Naive thymus-derived CD4-positive, alpha-beta T cell (primary cell): ENCODE results near the gene SMYD3. TPM values are rescaled to one million over a fixed set of nuclear protein-coding genes. Genes with fewer than 3 reads are reported as not detected.
"Not testable (repeated sequence)": the region's sequence is repeated elsewhere in the genome, so short reads cannot be mapped to it uniquely, and the experiment has no call there.

Experiments used
- ATAC-seq: fragments of 150-1000 bp; cut with Tn5 transposase; 2 replicates; pipeline ENCODE4 v1.10.0; 2021; ENCODE audit warnings: mild to moderate bottlenecking, moderate library complexity
- CTCF ChIA-PET: fragments of 350-600 bp; sonication (Branson Sonifier 250); formaldehyde crosslinking; loops from one replicate; lab custom pipeline; 2021; ENCODE audit warnings: antibody characterized with exemption; lab: Charles Lee
- POLR2A ChIA-PET: fragments of 350-600 bp; sonication (Branson Sonifier 250); formaldehyde crosslinking; loops from one replicate; lab custom pipeline; 2021; ENCODE audit warnings: antibody characterized with exemption, inconsistent platforms; lab: Charles Lee
- DNase-seq, 9 donors: peaks; one replicate each; pipeline versions ENCODE4 v3.0.0 to v3.0.0-alpha.2; 2020 to 2022; ENCODE audit warnings: mixed read lengths in 1 of 9
- H3K27ac ChIP-seq: one replicate; pipeline ENCODE4 v1.7.0; 2013; ENCODE audit warnings: mild to moderate bottlenecking, low read depth, low read length, moderate library complexity
- H3K27me3 ChIP-seq, 2 donors: one replicate each; pipeline ENCODE4 v1.7.0; 2013; ENCODE audit warnings: low read length in 2 of 2, mild to moderate bottlenecking in 2 of 2, moderate library complexity in 2 of 2; ENCODE audit not compliant: control insufficient read depth in 2 of 2, insufficient read depth in 2 of 2
- H3K36me3 ChIP-seq, 3 experiments: 1 replicate in 2 of 3; 2 replicates in 1 of 3; pipeline ENCODE4 v1.7.0; 2013; ENCODE audit warnings: low read length in 3 of 3, mild to moderate bottlenecking in 3 of 3, moderate library complexity in 1 of 3; ENCODE audit not compliant: insufficient read depth in 3 of 3, control insufficient read depth in 2 of 3
- H3K4me1 ChIP-seq, 2 donors: one replicate each; pipeline ENCODE4 v1.7.0; 2013; ENCODE audit warnings: low read length in 2 of 2, mild to moderate bottlenecking in 2 of 2, moderate library complexity in 1 of 2; ENCODE audit not compliant: control insufficient read depth in 2 of 2, insufficient read depth in 2 of 2
- H3K4me3 ChIP-seq: 2 replicates; pipeline ENCODE4 v1.7.0; 2013; ENCODE audit warnings: mild to moderate bottlenecking, low read length
- H3K9me3 ChIP-seq, 3 experiments: 1 replicate in 2 of 3; 2 replicates in 1 of 3; pipeline ENCODE4 v1.7.0; 2013; ENCODE audit warnings: low read length in 3 of 3; ENCODE audit not compliant: control insufficient read depth in 2 of 3
- H3K27ac Mint-ChIP-seq, 9 donors: one replicate each; pipeline ENCODE4 v1.8.0; 2020 to 2022; ENCODE audit warnings: mixed read lengths in 9 of 9, mild to moderate bottlenecking in 8 of 9, moderate library complexity in 5 of 9, inconsistent platforms in 2 of 9
- H3K27me3 Mint-ChIP-seq, 5 donors: one replicate each; pipeline ENCODE4 v1.8.0; 2021 to 2022; ENCODE audit warnings: mixed read lengths in 5 of 5, mild to moderate bottlenecking in 1 of 5
- H3K36me3 Mint-ChIP-seq, 5 donors: one replicate each; pipeline ENCODE4 v1.8.0; 2020 to 2022; ENCODE audit warnings: mixed read lengths in 5 of 5, mild to moderate bottlenecking in 3 of 5, inconsistent platforms in 1 of 5
- H3K4me1 Mint-ChIP-seq, 7 donors: one replicate each; pipeline ENCODE4 v1.8.0; 2020 to 2022; ENCODE audit warnings: mixed read lengths in 7 of 7, mild to moderate bottlenecking in 3 of 7, inconsistent platforms in 1 of 7
- H3K4me3 Mint-ChIP-seq, 10 donors: one replicate each; pipeline ENCODE4 v1.8.0; 2020 to 2022; ENCODE audit warnings: mild to moderate bottlenecking in 10 of 10, mixed read lengths in 10 of 10, moderate library complexity in 6 of 10, inconsistent platforms in 2 of 10
- H3K9me3 Mint-ChIP-seq, 11 donors: one replicate each; pipeline ENCODE4 v1.8.0; 2020 to 2022; ENCODE audit warnings: mixed read lengths in 11 of 11, mild to moderate bottlenecking in 4 of 11, inconsistent platforms in 1 of 11, moderate library complexity in 1 of 11
- intact Hi-C, 2 donors: fragments of 100-400 bp; cut with micrococcal nuclease; formaldehyde crosslinking; loops; one replicate each; pipeline ENCODE4 v1.15.1; 2023
- polyA plus RNA-seq, 2 donors: library from polyadenylated mRNA; unstranded; fragments of 300-500 nt; fragmentation: Illumina TruSeq; gene quantifications; one replicate each; pipeline ENCODE4 v1.2.3, GENCODE V29; 2021
- total RNA-seq, 6 experiments: library from RNA in 5 of 6; stranded (reverse) in 5 of 6; gene quantifications; 1 replicate in 5 of 6; 2 replicates in 1 of 6; pipeline ENCODE4 v1.2.3 and lab custom pipeline; 2021 to 2026

SMYD3 gene
- total and polyA plus RNA-seq, 7 experiments from 2014 or later: 19.5 to 28.6 (median 24.4) TPM

DNA sequence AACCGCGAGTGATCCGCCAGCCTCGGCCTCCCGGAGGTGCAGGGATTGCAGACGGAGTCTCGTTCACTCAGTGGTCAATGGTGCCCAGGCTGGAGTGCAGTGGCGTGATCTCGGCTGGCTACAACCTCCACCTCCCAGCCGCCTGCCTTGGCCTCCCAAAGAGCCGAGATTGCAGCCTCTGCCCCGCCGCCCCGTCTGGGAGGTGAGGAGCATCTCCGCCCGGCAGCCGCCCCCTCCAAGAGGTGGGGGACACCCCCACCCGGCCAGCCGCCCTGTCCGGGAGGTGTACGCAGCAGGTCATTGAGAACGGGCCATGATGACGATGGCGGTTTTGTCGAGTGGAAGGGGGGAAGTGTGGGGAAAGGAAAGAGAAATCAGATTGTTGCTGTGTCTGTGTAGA, 732.1 kb downstream of the SMYD3 start:
- DNase-seq, H3K36me3 ChIP-seq, H3K27me3 Mint-ChIP-seq, H3K4me1 ChIP-seq, intact Hi-C loops, H3K4me3 ChIP-seq, H3K27me3 ChIP-seq, H3K27ac Mint-ChIP-seq, POLR2A ChIA-PET, ATAC-seq, H3K4me3 Mint-ChIP-seq, H3K9me3 Mint-ChIP-seq, CTCF ChIA-PET, H3K4me1 Mint-ChIP-seq, H3K9me3 ChIP-seq, H3K27ac ChIP-seq: not testable (repeated sequence)
- peaks cover 0 to 24% (median 20%) of the 10 kb centered on the region in 5 donors for H3K36me3 Mint-ChIP-seq

DNA sequence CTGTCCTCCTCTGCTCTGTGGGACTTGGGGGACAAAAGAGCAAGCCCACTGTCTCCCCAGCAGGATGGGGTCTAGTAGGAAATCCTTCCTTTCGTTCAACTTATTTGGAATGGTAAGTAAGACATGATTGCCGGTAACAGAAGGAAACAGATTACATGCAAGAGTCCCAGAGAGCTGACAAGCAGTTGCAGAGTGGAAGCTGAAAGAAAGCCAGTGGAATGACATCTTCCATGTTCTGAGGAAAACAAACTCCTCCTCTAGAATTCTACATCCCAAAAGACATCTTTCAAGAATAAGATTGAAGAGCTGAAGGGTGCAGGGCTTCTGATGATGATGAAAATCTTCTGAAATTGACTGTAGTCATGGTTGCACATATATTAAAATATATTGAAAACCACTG, 732.9 kb downstream of the SMYD3 start:
- Mint-ChIP-seq H3K27me3 (peaks cover 0 to 2% (median 0%) of the 10 kb centered on the region in 5 donors), H3K4me1 (peaks cover 0 to 4% (median 2%) of the 10 kb centered on the region in 7 donors), H3K36me3 (peaks cover 0 to 27% (median 17%) of the 10 kb centered on the region in 5 donors), H3K27ac (no peak overlapping the region), H3K9me3 (peaks cover 0 to 2% (median 0%) of the 10 kb centered on the region in 11 donors), H3K4me3 (no peak overlapping the region)
- ChIA-PET CTCF (no interaction called here), POLR2A (no interaction called here)
- intact Hi-C loops: no loop called here
- Histone ChIP-seq H3K9me3 (no peaks in the 10 kb centered on the region), H3K36me3 (no peaks in the 10 kb centered on the region), H3K27ac (no peak overlapping the region), H3K27me3 (no peaks in the 10 kb centered on the region), H3K4me3 (no peak overlapping the region), H3K4me1 (no peaks in the 10 kb centered on the region)
- no peak for ATAC-seq
- no peak for DNase-seq

DNA sequence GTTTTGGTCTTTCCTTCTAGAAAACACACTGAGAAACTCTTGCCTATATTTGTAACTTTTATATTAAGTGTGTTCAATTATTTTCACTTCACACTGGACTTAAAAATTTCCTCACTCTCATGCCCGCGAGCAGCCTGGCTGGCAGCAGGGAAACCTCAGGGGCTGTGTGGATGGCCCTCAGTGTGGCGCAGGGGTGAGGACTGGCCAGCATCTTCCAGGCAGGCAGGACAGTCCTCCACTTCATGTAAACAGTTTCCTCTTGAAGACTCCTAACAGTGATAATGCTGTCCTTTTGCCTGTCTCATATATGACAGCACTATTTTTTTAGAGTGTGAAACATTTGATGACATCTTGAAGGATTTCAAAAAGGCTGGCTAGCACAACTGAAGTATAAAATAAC, 733.7 kb downstream of the SMYD3 start:
- no peaks in the 10 kb centered on the region for H3K36me3 ChIP-seq
- peaks cover 0 to 29% (median 23%) of the 10 kb centered on the region in 5 donors for H3K36me3 Mint-ChIP-seq
- H3K27me3 ChIP-seq: no peaks in the 10 kb centered on the region
- H3K27ac ChIP-seq: no peak overlapping the region
- H3K4me1 Mint-ChIP-seq: peaks cover 0 to 5% (median 3%) of the 10 kb centered on the region in 7 donors
- no peak overlapping the region for H3K27ac Mint-ChIP-seq
- H3K4me3 Mint-ChIP-seq: no peak overlapping the region
- H3K9me3 ChIP-seq: no peaks in the 10 kb centered on the region
- ChIA-PET CTCF (no interaction called here), POLR2A (no interaction called here)
- no peak for ATAC-seq
- DNase-seq: no peak
- intact Hi-C loops: no loop called here
- peaks cover 0 to 2% (median 0%) of the 10 kb centered on the region in 5 donors for H3K27me3 Mint-ChIP-seq
- H3K9me3 Mint-ChIP-seq: peaks cover 0 to under 1% (median 0%) of the 10 kb centered on the region in 11 donors
- H3K4me1 ChIP-seq: no peaks in the 10 kb centered on the region
- no peak overlapping the region for H3K4me3 ChIP-seq

DNA sequence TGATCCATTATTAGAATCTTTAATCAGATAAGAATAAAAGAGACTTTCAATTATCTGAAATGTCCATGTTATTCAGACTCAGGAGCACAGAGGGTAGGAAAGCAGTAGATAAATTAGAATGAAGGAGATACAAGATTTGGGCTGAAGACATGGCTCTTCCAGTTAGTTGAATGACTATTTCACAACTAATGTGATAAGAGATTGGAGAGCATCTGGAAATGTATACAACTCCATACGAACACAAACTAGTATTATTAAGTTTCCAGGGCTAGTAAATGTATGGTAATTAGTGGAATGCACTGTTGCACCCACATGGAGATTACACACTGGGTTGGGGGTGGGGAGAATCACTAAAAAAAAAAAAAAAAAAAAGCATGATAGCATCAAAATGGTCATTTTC, 734.3 kb downstream of the SMYD3 start:
- DNase-seq: no peak
- Mint-ChIP-seq H3K27me3 (peaks cover 0 to 2% (median 0%) of the 10 kb centered on the region in 5 donors), H3K9me3 (no peaks in the 10 kb centered on the region), H3K27ac (no peak overlapping the region), H3K36me3 (peaks cover 0 to 34% (median 29%) of the 10 kb centered on the region in 5 donors), H3K4me1 (peaks cover 0 to 5% (median 3%) of the 10 kb centered on the region in 7 donors), H3K4me3 (no peak overlapping the region)
- CTCF ChIA-PET: no interaction called here
- Histone ChIP-seq H3K4me1 (no peaks in the 10 kb centered on the region), H3K4me3 (no peak overlapping the region), H3K27ac (no peak overlapping the region), H3K36me3 (no peaks in the 10 kb centered on the region), H3K9me3 (no peaks in the 10 kb centered on the region), H3K27me3 (no peaks in the 10 kb centered on the region)
- intact Hi-C loops: no loop called here
- POLR2A ChIA-PET: no interaction called here
- ATAC-seq: no peak

DNA sequence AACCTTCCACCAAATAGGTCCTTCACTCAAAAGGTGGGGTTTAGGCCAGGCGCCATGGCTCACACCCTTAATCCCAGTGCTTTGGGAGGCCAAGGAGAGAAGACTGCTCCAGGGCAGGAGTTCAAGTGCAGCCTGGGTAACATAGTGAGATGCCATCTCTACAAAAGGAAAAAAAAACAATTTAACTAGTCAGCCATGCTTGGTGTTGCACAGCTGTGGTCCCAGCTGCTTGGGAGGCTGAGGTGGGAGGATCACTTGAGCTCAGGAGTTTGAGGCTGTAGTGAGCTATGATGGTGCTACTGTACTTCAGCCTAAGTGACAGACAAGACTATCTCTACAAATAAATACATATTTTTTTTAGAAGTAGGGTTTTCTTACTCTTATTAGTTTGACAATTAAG, 734.8 kb downstream of the SMYD3 start:
- Histone ChIP-seq H3K36me3 (no peaks in the 10 kb centered on the region), H3K27ac (no peak overlapping the region), H3K9me3 (no peaks in the 10 kb centered on the region), H3K27me3 (no peaks in the 10 kb centered on the region), H3K4me3 (no peak overlapping the region), H3K4me1 (no peaks in the 10 kb centered on the region)
- Mint-ChIP-seq H3K36me3 (peaks cover 0 to 38% (median 33%) of the 10 kb centered on the region in 5 donors), H3K9me3 (no peaks in the 10 kb centered on the region), H3K27ac (no peak overlapping the region), H3K4me3 (peak overlapping the region in 1 of 10 donors; percentile 7), H3K4me1 (peaks cover 0 to 5% (median 3%) of the 10 kb centered on the region in 7 donors), H3K27me3 (no peaks in the 10 kb centered on the region)
- ATAC-seq (peak; percentile 6), DNase-seq (no peak)
- CTCF ChIA-PET: no interaction called here
- intact Hi-C loops: no loop called here
- POLR2A ChIA-PET: no interaction called here

DNA sequence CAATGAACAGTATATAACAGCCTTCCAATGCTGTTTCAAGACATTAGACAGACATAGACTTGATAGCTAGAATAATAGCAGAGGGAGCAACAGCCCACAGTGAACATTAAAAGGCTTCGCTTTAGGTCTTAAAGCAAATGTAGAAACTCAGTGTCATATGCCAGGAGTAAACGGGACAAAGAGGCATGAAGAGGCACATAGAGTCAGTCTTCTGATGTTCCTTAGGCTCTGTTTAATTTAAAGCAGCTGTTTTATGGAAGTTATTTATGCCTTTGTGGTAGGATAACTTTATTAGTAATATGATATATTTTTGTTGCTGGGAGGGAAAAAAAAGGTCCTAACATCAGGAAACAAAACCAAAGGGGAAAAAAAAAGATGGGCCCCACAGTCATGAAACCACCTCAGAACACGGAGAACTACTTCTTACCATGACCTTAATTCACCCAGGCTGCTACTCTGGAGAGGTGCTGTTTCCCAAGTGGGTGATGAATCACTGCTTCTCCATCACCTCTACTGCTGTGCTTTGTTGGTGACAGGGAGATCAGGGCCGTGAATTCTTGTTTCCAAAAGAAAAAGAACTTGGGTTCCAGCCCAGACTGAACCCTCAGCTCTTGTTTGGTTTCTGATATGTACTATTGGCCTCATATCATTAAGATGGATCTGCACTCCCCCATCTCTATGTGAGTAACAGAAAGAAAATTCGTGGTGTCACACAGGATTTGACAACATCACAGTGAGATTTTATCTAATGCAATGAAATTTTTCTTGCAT, 735.4 kb downstream of the SMYD3 start:
- Histone ChIP-seq H3K4me3 (no peak overlapping the region), H3K27me3 (no peaks in the 10 kb centered on the region), H3K27ac (no peak overlapping the region), H3K36me3 (no peaks in the 10 kb centered on the region), H3K4me1 (no peaks in the 10 kb centered on the region), H3K9me3 (no peaks in the 10 kb centered on the region)
- intact Hi-C loops: no loop called here
- Mint-ChIP-seq H3K27ac (no peak overlapping the region), H3K4me3 (no peak overlapping the region), H3K4me1 (peaks cover 0 to 5% (median 3%) of the 10 kb centered on the region in 7 donors), H3K27me3 (no peaks in the 10 kb centered on the region), H3K9me3 (peaks cover 0 to under 1% (median 0%) of the 10 kb centered on the region in 11 donors), H3K36me3 (peaks cover 0 to 44% (median 40%) of the 10 kb centered on the region in 5 donors)
- ATAC-seq (peak; percentile 54), DNase-seq (no peak)
- POLR2A ChIA-PET: interaction anchor here (0.5 kb wide), 1 partner anchor 110 kb away, joined by 5 read pairs; no protein-coding TSS in a partner anchor
- CTCF ChIA-PET: no interaction called here

DNA sequence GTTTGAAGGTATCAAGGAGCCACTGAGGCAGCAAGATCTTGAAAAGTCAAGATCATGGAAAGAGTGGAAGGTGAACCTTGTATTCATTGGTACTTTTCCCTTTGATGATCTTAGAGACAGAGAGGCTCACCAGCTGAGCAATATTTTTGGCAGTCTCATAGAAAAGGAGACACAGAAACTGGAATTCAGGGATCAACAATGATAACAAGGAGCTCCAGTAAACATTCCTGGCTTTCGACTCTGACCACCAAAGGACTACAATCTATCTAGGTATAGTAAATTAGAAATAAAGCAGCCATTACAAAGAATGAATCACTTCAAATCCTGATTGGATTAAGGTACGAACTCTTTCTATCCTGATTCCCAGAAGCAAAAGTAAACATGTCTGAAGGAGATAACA, 736.9 kb downstream of the SMYD3 start:
- Histone ChIP-seq H3K36me3 (no peaks in the 10 kb centered on the region), H3K4me1 (no peaks in the 10 kb centered on the region), H3K4me3 (no peak overlapping the region), H3K27me3 (no peaks in the 10 kb centered on the region), H3K27ac (no peak overlapping the region), H3K9me3 (no peaks in the 10 kb centered on the region)
- H3K4me3 Mint-ChIP-seq: no peak overlapping the region
- no peaks in the 10 kb centered on the region for H3K27me3 Mint-ChIP-seq
- CTCF ChIA-PET: no interaction called here
- peaks cover 0 to 48% (median 38%) of the 10 kb centered on the region in 5 donors for H3K36me3 Mint-ChIP-seq
- H3K9me3 Mint-ChIP-seq: peaks cover 0 to 4% (median 0%) of the 10 kb centered on the region in 11 donors
- POLR2A ChIA-PET: no interaction called here
- peaks cover 0 to 5% (median 3%) of the 10 kb centered on the region in 7 donors for H3K4me1 Mint-ChIP-seq
- intact Hi-C loops: no loop called here
- H3K27ac Mint-ChIP-seq: no peak overlapping the region
- no peak for ATAC-seq
- no peak for DNase-seq
